NCI-H1694 (cell line): ENCODE results near the gene TRIM2.
"Not testable (repeated sequence)": the region's sequence is repeated elsewhere in the genome, so short reads cannot be mapped to it uniquely, and the experiment has no call there.

Experiments
- DNase-seq: peaks from one replicate; lab custom pipeline; 2025; lab: John Stamatoyannopoulos, UW

TRIM2 gene

DNA sequence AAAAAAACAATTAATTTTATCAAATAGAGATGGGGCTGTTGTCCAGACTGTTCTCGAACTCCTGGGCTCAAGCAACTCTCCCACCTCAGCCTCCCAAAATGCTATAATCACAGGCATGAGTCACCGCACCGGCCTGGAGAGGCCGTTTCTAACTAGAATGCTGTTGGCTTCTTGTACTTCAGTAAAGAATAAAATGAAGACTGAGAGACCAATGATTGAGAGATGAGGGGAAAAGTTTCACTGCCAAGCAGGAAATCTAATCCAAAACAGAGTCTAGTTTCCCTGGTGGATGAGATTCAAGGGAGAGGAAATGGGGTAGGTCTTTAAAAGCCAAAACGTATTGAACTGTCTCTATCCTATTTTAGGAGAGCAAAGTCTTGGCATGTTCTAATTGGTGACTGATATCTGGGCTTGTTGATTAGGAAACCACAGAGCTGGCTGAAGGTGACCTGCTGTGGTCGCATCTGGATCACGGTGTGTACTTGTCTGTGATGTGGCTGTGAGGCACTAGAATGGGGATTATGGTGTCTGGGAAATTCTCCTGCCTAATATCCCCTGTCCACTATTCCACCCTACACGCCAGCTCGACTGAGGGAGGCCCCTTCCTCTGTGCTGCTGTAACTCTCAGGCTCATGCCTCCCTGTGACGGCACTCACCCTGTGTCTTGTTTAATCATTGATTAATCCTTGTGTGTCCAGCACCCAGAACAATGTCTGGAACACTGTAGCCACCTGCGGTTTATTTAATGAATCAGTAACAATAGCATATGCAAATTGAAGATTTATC lies 15.0 kb upstream of the TRIM2 start:
- DNase-seq: no peak

- DNase-seq: no peak
These were observed 12.4 kb upstream of the TRIM2 start for GRCh38 chr4:153191795-153192363.

DNA sequence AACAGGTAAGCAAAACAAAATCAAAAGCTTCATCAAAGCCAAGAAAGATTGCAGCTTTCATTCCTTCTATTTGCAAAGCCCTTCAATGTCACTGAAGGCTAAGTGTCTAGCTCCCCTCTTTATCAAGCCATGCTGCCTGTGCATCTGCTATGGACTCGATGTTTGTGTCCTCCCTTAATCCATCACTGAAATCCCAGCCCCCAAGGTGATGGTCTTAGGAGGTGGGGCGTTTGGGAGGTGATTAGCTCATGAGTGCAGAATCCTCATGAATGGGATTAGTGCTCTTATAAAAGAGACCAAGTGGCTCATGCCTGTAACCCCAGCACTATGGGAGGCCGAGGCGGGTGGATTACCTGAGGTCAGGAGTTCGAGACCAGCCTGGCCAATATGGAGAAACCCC lies 6.9 kb upstream of the TRIM2 start:
- DNase-seq: no peak

DNA sequence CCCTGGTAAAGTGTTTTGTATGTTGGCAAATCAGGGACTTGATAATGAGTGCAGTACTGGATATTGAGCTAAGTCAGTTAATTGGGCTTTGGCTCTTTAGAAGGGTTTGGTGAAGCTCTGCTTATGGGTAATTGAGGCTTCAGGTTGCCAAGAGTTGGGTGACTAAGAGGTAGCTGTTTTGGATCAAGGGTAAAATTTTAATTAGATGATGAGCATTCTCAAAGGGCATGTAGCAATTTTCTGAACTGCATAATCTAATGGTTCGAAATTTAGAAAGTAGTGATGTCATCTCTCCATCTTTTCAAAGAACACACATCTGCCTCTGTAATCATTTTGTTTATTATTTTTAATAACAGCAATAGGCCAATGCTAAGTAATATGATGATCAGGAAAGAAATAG lies 5.5 kb upstream of the TRIM2 start:
- DNase-seq: no peak

GRCh38 chr4:153203746-153204145 lies 497 bp upstream of the TRIM2 start:
- DNase-seq: not testable (repeated sequence)

- no peak for DNase-seq
These were observed 745 bp downstream of the TRIM2 start for GRCh38 chr4:153204728-153205648.

- DNase-seq: no peak
These were observed 1.5 kb downstream of the TRIM2 start for GRCh38 chr4:153205757-153206156.

GRCh38 chr4:153206534-153206933 lies 2.3 kb downstream of the TRIM2 start:
- no peak for DNase-seq

DNA sequence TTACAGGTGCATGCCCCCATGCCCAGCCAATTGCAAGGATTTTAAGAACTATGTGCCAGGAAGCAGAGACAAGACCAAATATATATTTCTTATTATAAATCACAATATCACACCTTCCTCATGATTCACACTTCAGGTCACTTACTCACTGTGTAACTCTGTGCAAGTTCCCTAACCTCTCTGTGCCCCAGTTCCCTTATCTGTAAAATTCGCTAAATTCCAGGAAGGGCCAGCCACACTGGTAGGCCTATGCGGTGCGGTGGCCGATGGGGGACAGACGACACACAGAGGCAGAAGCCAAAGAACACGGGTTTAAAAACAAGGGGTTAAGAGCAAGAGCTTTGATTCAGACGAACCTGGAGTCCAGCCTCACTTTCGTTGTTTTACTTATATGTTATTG lies 2.8 kb downstream of the TRIM2 start:
- DNase-seq: no peak

- DNase-seq: no peak
These were observed 3.3 kb downstream of the TRIM2 start for GRCh38 chr4:153207567-153207966.

DNA sequence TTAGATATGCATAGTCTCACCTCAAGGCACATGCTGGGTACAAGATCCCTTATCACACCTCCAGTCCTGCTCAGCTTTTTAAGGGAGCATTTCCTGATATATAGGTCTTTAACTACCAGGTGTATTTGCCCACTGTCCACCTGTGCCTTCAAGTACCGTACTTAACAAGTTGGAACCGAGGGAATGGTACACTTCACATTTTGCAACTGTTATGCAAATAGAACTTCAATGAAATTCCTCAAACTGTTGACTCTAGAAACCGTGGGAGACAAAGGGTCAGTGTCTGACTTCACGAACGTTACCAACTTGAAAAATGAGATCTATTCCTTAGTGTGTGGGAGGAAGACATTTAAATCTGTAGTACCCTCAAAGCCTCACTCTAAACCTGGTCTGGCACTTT lies 5.2 kb downstream of the TRIM2 start:
- DNase-seq: no peak

GRCh38 chr4:153210727-153211126 lies 6.5 kb downstream of the TRIM2 start:
- no peak for DNase-seq

- no peak for DNase-seq
These were observed 7.9 kb downstream of the TRIM2 start for GRCh38 chr4:153211986-153212728.

- no peak for DNase-seq
These were observed 8.5 kb downstream of the TRIM2 start for GRCh38 chr4:153212736-153213135.

DNA sequence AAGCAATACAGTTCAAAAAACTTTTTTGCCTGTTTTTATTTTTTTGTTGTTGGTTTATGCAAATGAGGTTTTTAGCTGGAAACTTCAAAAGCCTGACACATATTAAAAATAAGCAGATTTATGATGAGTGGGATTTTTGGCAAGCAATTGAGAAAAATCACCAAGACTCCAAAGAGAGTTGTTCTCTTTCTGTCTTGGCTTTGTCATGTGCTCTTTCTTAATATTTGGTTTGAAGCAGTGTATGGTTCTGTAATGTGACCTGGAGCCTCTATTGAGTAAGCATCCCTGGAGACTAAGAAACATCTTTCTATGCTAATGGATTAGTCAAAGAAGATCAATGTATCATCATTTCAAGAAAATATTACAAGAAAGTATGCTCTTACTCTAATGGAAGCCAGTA lies 11.7 kb downstream of the TRIM2 start:
- DNase-seq: no peak

- DNase-seq: no peak
These were observed 12.3 kb downstream of the TRIM2 start for GRCh38 chr4:153216546-153216945.

- no peak for DNase-seq
These were observed 13.2 kb downstream of the TRIM2 start for GRCh38 chr4:153217440-153217839.

- no peak for DNase-seq
These were observed 14.7 kb downstream of the TRIM2 start for GRCh38 chr4:153218961-153219360.

GRCh38 chr4:153220682-153221395 lies 16.6 kb downstream of the TRIM2 start:
- no peak for DNase-seq

- DNase-seq: no peak
These were observed 17.8 kb downstream of the TRIM2 start for GRCh38 chr4:153221783-153222706.
